ENCODE results near the gene ADAM12.

DNA sequence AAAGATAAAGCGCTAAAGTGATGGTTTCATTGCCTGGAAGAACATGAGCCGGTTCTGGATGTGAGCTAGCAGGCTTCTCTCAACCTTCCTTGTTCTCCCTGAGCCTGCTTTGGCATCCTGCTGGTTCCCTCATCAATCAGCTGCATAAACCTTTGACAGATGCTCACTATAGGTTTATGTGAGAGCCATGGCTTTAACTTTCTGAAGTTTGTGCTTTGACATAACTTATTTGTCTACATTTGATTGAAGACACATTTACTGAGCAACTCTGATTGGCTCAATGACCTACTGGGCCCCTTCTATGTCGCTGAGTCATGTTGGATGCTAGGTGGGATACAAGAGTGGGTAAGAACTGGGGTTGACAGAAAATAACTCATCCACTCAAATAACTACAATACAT is 192.0 kb downstream of the ADAM12 start:
- no peak for TF ChIP-seq EP300 (IDR thresholded peaks at IDR 0.05)
- TF ChIP-seq, protein P1, sequence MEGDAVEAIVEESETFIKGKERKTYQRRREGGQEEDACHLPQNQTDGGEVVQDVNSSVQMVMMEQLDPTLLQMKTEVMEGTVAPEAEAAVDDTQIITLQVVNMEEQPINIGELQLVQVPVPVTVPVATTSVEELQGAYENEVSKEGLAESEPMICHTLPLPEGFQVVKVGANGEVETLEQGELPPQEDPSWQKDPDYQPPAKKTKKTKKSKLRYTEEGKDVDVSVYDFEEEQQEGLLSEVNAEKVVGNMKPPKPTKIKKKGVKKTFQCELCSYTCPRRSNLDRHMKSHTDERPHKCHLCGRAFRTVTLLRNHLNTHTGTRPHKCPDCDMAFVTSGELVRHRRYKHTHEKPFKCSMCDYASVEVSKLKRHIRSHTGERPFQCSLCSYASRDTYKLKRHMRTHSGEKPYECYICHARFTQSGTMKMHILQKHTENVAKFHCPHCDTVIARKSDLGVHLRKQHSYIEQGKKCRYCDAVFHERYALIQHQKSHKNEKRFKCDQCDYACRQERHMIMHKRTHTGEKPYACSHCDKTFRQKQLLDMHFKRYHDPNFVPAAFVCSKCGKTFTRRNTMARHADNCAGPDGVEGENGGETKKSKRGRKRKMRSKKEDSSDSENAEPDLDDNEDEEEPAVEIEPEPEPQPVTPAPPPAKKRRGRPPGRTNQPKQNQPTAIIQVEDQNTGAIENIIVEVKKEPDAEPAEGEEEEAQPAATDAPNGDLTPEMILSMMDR (IDR thresholded peaks at IDR 0.05): no peak
- no peak for TF ChIP-seq POLR2A (IDR thresholded peaks at IDR 0.05)

All from suprapubic skin (tissue), 3 donors.